VCaP (cell line): ENCODE data around the gene MSRB1.

Experiments
- H3K27ac ChIP-seq: fragments of 450-650 bp; 2 replicates; pipeline ENCODE4 v1.5.1; 2017
- CTCF ChIP-seq: fragments of 450-650 bp; conservative IDR thresholded peaks from 2 replicates; pipeline ENCODE4 v1.5.1; 2017; ENCODE audit warnings: mild to moderate bottlenecking, moderate library complexity

Gene MSRB1

GRCh38 chr16:1976951-1977874 lies 34.2 kb upstream of the MSRB1 start:
- H3K27ac ChIP-seq, result no peak overlapping the region
- no peak for TF ChIP-seq CTCF

- TF ChIP-seq CTCF, result no peak
- H3K27ac ChIP-seq, result no peak overlapping the region
These were observed 33.2 kb upstream of the MSRB1 start for GRCh38 chr16:1976216-1976520.

GRCh38 chr16:1975432-1976215 lies 32.6 kb upstream of the MSRB1 start:
- H3K27ac ChIP-seq, result no peak overlapping the region
- no peak for TF ChIP-seq CTCF

- TF ChIP-seq CTCF, result no peak
- no peak overlapping the region for H3K27ac ChIP-seq
These were observed 31.4 kb upstream of the MSRB1 start for GRCh38 chr16:1974157-1975070.

GRCh38 chr16:1973461-1974156 lies 30.6 kb upstream of the MSRB1 start:
- no peak overlapping the region for H3K27ac ChIP-seq
- TF ChIP-seq CTCF, result no peak

GRCh38 chr16:1972490-1972877 lies 29.5 kb upstream of the MSRB1 start:
- H3K27ac ChIP-seq, result peak overlapping the region; percentile 79
- no peak for TF ChIP-seq CTCF
